ENCODE results near the gene TVP23C.

- no peak for TF ChIP-seq CTCF (IDR thresholded peaks at IDR 0.05)
- TF ChIP-seq ZFX (IDR thresholded peaks at IDR 0.05; ENCODE audit: borderline replicate concordance), result no peak
Measured at GRCh38 chr17:15456496-15456895, 106.8 kb downstream of the TVP23C start.

Data from 22Rv1 (cell line).